Endothelial cell (in vitro differentiated cells): ENCODE measurements around the gene FAM20C. TPM values are rescaled to one million over a fixed set of nuclear protein-coding genes. Genes with fewer than 3 reads are reported as not detected.

Source experiments
- DNase-seq: peaks from one replicate; pipeline ENCODE4 v3.0.0; 2021; ENCODE audit warnings: low spot score
- H3K27ac Mint-ChIP-seq: one replicate; pipeline ENCODE4 v1.8.0; 2021; ENCODE audit warnings: mixed read lengths, inconsistent platforms; ENCODE audit not compliant: unreplicated experiment
- H3K27me3 Mint-ChIP-seq: one replicate; pipeline ENCODE4 v1.8.0; 2021; ENCODE audit warnings: mild to moderate bottlenecking, moderate library complexity, mixed read lengths, inconsistent platforms; ENCODE audit not compliant: unreplicated experiment
- H3K36me3 Mint-ChIP-seq: one replicate; pipeline ENCODE4 v1.8.0; 2021; ENCODE audit warnings: mild to moderate bottlenecking, low read depth, mixed read lengths, inconsistent platforms; ENCODE audit not compliant: unreplicated experiment
- H3K4me1 Mint-ChIP-seq: one replicate; pipeline ENCODE4 v1.8.0; 2021; ENCODE audit warnings: mild to moderate bottlenecking, mixed read lengths, inconsistent platforms; ENCODE audit not compliant: unreplicated experiment
- H3K4me3 Mint-ChIP-seq: one replicate; pipeline ENCODE4 v1.8.0; 2021; ENCODE audit warnings: mild to moderate bottlenecking, mixed read lengths, inconsistent platforms; ENCODE audit not compliant: unreplicated experiment
- H3K9me3 Mint-ChIP-seq: one replicate; pipeline ENCODE4 v1.8.0; 2021; ENCODE audit warnings: mixed read lengths, inconsistent platforms; ENCODE audit not compliant: unreplicated experiment
- total RNA-seq: library from RNA; stranded (reverse); fragmentation: NEBNext Ultra II Directional; extraction: Animal tissue kit (Norgen Biotek cat#: 25700); gene quantifications from one replicate; pipeline ENCODE4 v1.2.1, GENCODE V29; 2021; ENCODE audit not compliant: unreplicated experiment
- TF ChIP-seq, protein P1 (sequence below): fragments of 200-600 bp; sonication (generic); IDR thresholded peaks from one replicate; pipeline ENCODE4 v1.5.0; 2021; ENCODE audit warnings: antibody characterized with exemption; ENCODE audit not compliant: unreplicated experiment

Gene FAM20C
- total RNA-seq, 1 donor from 2014 or later: 3.1 TPM

DNA sequence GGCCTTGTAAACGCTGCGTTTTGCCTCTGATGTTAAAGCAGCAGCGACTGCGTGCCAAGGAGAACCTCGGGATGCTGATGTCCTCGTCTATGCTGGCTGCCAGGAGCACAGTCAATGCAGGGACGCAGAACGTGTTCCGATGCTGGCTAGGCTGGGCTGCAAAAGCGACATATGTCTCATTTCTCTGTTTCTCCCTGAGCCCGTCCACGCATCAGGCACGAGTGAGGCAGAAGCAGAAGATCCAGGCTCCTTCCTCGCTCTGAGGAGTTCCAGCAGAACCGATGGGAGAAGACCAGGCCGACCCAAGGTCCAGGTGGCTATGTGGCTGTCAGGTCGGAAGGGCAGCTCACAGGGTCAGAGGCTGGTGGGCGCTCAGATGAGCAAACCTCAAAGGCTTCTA, 93.9 kb downstream of the FAM20C start:
- H3K4me1 Mint-ChIP-seq: no peaks in the 10 kb centered on the region
- H3K36me3 Mint-ChIP-seq: peaks cover 3% of the 10 kb centered on the region
- no peak overlapping the region for H3K27ac Mint-ChIP-seq
- H3K9me3 Mint-ChIP-seq: peaks cover 8% of the 10 kb centered on the region
- H3K27me3 Mint-ChIP-seq: peaks cover 2% of the 10 kb centered on the region
- no peak overlapping the region for H3K4me3 Mint-ChIP-seq
- TF ChIP-seq, protein P1, sequence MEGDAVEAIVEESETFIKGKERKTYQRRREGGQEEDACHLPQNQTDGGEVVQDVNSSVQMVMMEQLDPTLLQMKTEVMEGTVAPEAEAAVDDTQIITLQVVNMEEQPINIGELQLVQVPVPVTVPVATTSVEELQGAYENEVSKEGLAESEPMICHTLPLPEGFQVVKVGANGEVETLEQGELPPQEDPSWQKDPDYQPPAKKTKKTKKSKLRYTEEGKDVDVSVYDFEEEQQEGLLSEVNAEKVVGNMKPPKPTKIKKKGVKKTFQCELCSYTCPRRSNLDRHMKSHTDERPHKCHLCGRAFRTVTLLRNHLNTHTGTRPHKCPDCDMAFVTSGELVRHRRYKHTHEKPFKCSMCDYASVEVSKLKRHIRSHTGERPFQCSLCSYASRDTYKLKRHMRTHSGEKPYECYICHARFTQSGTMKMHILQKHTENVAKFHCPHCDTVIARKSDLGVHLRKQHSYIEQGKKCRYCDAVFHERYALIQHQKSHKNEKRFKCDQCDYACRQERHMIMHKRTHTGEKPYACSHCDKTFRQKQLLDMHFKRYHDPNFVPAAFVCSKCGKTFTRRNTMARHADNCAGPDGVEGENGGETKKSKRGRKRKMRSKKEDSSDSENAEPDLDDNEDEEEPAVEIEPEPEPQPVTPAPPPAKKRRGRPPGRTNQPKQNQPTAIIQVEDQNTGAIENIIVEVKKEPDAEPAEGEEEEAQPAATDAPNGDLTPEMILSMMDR: no peak
- no peak for DNase-seq

DNA sequence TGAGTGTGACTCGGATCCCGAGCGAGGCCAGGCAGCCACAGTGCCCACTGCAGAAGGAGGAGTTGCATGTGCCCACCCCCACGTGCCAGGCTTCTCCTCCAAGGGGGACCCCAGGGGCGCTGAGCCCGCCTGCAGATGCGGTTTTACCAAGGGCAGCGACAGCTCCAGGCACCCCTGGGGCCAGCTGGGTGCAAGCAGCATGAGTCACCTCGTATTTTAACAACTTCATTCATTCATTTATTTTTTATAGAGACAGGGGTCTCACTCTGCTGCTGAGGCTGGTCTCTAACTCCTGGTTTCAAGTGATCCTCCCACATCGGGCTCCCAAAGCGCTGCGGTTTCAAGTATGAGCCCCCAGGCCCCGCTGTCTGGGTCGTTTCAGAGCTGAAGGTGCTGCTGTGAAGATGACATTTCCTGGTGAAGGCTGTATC, 96.3 kb downstream of the FAM20C start:
- Mint-ChIP-seq H3K4me1 (no peaks in the 10 kb centered on the region), H3K27ac (no peak overlapping the region), H3K4me3 (peak overlapping the region; percentile 42), H3K9me3 (peaks cover 8% of the 10 kb centered on the region), H3K36me3 (peaks cover 3% of the 10 kb centered on the region), H3K27me3 (peaks cover 7% of the 10 kb centered on the region)
- no peak for DNase-seq
- TF ChIP-seq, protein P1: no peak

DNA sequence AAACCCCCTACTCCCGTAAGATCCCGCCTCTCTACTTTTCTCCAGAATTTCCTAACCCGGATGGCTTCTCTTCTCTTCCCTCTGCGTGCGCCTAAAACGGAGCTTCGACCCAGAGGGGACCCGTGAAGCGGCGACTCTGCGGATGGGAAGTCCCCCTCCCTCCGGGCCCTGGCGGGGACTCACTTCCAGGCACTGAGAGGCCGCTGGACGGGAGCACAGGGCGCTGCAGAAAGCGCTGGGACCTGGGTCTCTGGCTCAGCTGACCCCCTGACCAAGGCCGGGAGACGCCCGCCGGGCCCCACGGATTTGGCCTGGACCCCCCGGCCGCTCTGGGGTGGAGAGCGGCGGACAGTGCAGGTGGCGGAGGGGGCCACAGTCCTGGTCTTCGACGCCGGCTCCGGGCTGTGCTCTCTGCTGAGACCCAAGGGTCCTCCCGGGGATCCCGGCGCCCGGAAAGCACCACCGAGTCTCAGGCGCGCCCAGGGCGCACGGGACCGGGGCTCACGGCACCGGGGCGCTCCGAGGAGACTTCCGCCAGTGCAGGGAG, 96.9 kb downstream of the FAM20C start:
- DNase-seq: no peak
- H3K4me3 Mint-ChIP-seq: peak overlapping the region; percentile 42
- H3K4me1 Mint-ChIP-seq: no peaks in the 10 kb centered on the region
- H3K27ac Mint-ChIP-seq: no peak overlapping the region
- H3K27me3 Mint-ChIP-seq: peaks cover 7% of the 10 kb centered on the region
- TF ChIP-seq, protein P1: no peak
- peaks cover 3% of the 10 kb centered on the region for H3K36me3 Mint-ChIP-seq
- H3K9me3 Mint-ChIP-seq: peaks cover 8% of the 10 kb centered on the region

DNA sequence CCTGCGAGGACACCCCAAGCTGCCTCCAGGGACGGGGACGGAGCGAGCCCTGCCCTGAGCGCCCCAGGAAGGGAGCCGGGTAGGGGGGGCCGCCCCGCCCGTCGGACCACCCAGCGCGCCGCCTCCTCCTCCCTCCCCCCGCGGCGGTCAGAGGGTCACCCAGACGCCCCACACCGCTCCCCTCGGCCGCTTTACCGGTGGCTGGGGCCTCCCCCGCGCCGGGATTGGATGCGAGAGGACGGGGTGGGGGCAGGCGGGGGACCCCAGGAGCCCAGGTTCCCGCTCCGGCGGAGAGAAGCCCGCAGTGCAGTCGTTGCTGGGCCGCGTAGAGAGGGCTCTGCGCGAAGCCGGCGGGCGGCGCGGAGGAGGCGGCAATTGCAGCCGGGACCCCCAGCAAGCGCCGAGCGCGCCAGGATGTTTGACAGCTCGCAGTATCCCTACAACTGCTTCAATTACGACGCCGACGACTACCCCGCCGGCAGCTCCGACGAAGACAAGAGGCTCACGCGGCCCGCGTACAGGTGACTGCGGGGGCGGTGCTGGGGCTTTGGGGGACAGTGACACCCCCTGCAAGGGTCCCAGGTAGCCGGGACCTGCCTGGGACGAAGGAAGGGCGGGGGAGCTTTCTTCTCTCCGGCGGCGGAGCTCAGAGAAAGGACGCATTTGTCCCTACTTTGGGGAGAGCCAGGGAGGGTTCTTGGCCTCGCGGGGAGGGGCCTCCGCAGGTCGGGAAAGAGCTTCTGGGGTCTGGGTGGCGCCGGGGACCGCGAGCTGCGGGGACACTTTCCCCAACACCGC, 97.6 kb downstream of the FAM20C start, which contains the start of gene FOXL3:
FOXL3 (plus strand) TSS at position 415 of the 798 bp plus-strand sequence; CDS start at position 415, 0 bp downstream.
- Mint-ChIP-seq H3K4me3 (peak within 1 kb of the TSS; percentile 42), H3K9me3 (peaks cover 8% of the 10 kb centered on the region), H3K27ac (no peak within 1 kb of the TSS), H3K36me3 (peaks cover 3% of the 10 kb centered on the region), H3K27me3 (peaks cover 7% of the 10 kb centered on the region), H3K4me1 (no peaks in the 10 kb centered on the region)
- no peak for DNase-seq
- TF ChIP-seq, protein P1: no peak
